ENCODE results near the gene LHPP. TPM values are rescaled to one million over a fixed set of nuclear protein-coding genes. Genes with fewer than 3 reads are reported as not detected.

Gene LHPP
- total RNA-seq, 4 donors from 2014 or later, result 12.3 to 25.0 (median 16.2) TPM

DNA sequence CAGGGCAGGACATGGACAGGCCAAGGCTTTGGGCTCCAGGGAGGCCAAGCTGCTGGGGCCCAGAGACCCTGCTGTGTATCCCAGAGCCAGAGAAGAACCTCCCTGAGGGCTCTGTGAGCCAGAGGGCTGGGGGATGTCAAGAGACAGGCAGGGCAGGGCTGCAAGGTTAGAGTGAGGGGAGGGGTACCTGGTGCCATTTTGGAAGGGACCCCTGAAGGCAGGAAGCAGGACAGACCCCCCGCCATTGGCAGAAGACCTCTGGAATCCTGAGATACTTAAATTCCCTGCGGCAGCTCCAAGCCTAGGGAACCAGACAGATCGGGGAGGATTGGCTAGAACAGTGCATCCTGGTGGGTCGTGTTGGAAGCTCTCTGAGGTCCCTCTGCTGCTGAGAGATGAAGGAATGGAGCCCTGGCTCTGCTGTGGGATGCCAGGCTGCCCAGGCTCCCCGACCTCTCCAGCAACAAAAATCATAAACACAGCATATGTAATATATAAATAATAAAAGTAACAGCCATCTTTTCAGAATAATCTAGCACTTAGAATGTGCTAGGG lies 75.0 kb downstream of the LHPP start:
- no peaks in the 10 kb centered on the region for H3K27me3 ChIP-seq
- H3K4me1 ChIP-seq, result peaks cover 0 to 20% (median 0%) of the 10 kb centered on the region in 3 donors
- no peaks in the 10 kb centered on the region for H3K9me3 ChIP-seq
- no peak for ATAC-seq
- no peaks in the 10 kb centered on the region for H3K36me3 ChIP-seq
- no peak overlapping the region for H3K4me3 ChIP-seq
- TF ChIP-seq POLR2AphosphoS5 (IDR thresholded peaks at IDR 0.05), result no peak
- TF ChIP-seq EP300 (IDR thresholded peaks at IDR 0.05), result no peak
- no peak for TF ChIP-seq POLR2A (IDR thresholded peaks at IDR 0.05)
- TF ChIP-seq, protein P1, sequence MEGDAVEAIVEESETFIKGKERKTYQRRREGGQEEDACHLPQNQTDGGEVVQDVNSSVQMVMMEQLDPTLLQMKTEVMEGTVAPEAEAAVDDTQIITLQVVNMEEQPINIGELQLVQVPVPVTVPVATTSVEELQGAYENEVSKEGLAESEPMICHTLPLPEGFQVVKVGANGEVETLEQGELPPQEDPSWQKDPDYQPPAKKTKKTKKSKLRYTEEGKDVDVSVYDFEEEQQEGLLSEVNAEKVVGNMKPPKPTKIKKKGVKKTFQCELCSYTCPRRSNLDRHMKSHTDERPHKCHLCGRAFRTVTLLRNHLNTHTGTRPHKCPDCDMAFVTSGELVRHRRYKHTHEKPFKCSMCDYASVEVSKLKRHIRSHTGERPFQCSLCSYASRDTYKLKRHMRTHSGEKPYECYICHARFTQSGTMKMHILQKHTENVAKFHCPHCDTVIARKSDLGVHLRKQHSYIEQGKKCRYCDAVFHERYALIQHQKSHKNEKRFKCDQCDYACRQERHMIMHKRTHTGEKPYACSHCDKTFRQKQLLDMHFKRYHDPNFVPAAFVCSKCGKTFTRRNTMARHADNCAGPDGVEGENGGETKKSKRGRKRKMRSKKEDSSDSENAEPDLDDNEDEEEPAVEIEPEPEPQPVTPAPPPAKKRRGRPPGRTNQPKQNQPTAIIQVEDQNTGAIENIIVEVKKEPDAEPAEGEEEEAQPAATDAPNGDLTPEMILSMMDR (IDR thresholded peaks at IDR 0.05), result no peak
- WGBS, 2 donors (ENCODE audit: low coverage in 1 of 2), result 33 to 40% methylated on average over 1 of the region's 5 CpGs
- peak overlapping the region in 3 of 4 donors; percentile 1 to 47 (median 11) for H3K27ac ChIP-seq

GRCh38 chr10:124537166-124537725 lies 75.6 kb downstream of the LHPP start:
- no CpG with 5 or more reads among the region's 18 CpGs for WGBS, 2 donors (ENCODE audit: low coverage in 1 of 2)
- Histone ChIP-seq H3K9me3 (no peaks in the 10 kb centered on the region), H3K4me1 (peaks cover 0 to 20% (median 0%) of the 10 kb centered on the region in 3 donors), H3K27me3 (no peaks in the 10 kb centered on the region), H3K36me3 (no peaks in the 10 kb centered on the region), H3K4me3 (no peak overlapping the region), H3K27ac (no peak overlapping the region)
- TF ChIP-seq EP300 (IDR thresholded peaks at IDR 0.05) (no peak), POLR2AphosphoS5 (IDR thresholded peaks at IDR 0.05) (no peak), POLR2A (IDR thresholded peaks at IDR 0.05) (no peak)
- TF ChIP-seq, protein P1 (IDR thresholded peaks at IDR 0.05), result no peak
- ATAC-seq, result no peak

GRCh38 chr10:124537891-124538290 lies 76.3 kb downstream of the LHPP start:
- no peak for ATAC-seq
- WGBS, 2 donors (ENCODE audit: low coverage in 1 of 2), result no CpG with 5 or more reads among the region's 13 CpGs

GRCh38 chr10:124538706-124539105 lies 77.1 kb downstream of the LHPP start:
- WGBS, 2 donors (ENCODE audit: low coverage in 1 of 2), result no CpG with 5 or more reads among the region's 6 CpGs
- H3K9me3 ChIP-seq, result no peaks in the 10 kb centered on the region
- no peak for ATAC-seq
- H3K27ac ChIP-seq, result no peak overlapping the region
- TF ChIP-seq POLR2A (IDR thresholded peaks at IDR 0.05), result no peak
- TF ChIP-seq, protein P1 (IDR thresholded peaks at IDR 0.05), result no peak
- TF ChIP-seq EP300 (IDR thresholded peaks at IDR 0.05), result no peak
- H3K4me1 ChIP-seq, result peaks cover 0 to 20% (median 0%) of the 10 kb centered on the region in 3 donors
- H3K36me3 ChIP-seq, result no peaks in the 10 kb centered on the region
- no peak overlapping the region for H3K4me3 ChIP-seq
- H3K27me3 ChIP-seq, result no peaks in the 10 kb centered on the region

More at GRCh38 chr10:124537891-124538290, 76.3 kb downstream of the LHPP start:
- TF ChIP-seq POLR2A (IDR thresholded peaks at IDR 0.05) (no peak), EP300 (IDR thresholded peaks at IDR 0.05) (no peak), POLR2AphosphoS5 (IDR thresholded peaks at IDR 0.05) (no peak)
- TF ChIP-seq, protein P1 (IDR thresholded peaks at IDR 0.05), result no peak
- H3K36me3 ChIP-seq, result no peaks in the 10 kb centered on the region
- H3K27me3 ChIP-seq, result no peaks in the 10 kb centered on the region
- H3K4me1 ChIP-seq, result peaks cover 0 to 20% (median 0%) of the 10 kb centered on the region in 3 donors
- H3K4me3 ChIP-seq, result no peak overlapping the region
- H3K27ac ChIP-seq, result no peak overlapping the region
- H3K9me3 ChIP-seq, result no peaks in the 10 kb centered on the region
